Upper lobe of left lung (tissue), 6 donors: ENCODE data around the gene CCNDBP1. TPM values are rescaled to one million over a fixed set of nuclear protein-coding genes. Genes with fewer than 3 reads are reported as not detected.

Experiments
- ATAC-seq, 2 donors: fragments of 200-7000 bp; cut with Tn5 transposase; one replicate each; pipeline ENCODE4 v1.9.1; 2022; ENCODE audit warnings: mild to moderate bottlenecking in 2 of 2, moderate library complexity in 2 of 2; ENCODE audit not compliant: low FRiP score in 2 of 2
- DNase-seq, 2 donors: peaks; one replicate each; pipeline ENCODE4 v3.0.0-alpha.2; 2019 to 2020
- H3K27ac ChIP-seq, 4 donors: fragments of 200-600 bp; sonication (generic); one replicate each; pipeline ENCODE4 v1.5.1; 2016 to 2019
- H3K27me3 ChIP-seq, 4 donors: fragments of 200-600 bp; sonication (generic); one replicate each; pipeline ENCODE4 v1.5.1; 2017 to 2019
- H3K36me3 ChIP-seq, 4 donors: fragments of 200-600 bp; sonication (generic); one replicate each; pipeline ENCODE4 v1.5.1; 2016 to 2019
- H3K4me1 ChIP-seq, 4 donors: fragments of 200-600 bp; sonication (generic); one replicate each; pipeline ENCODE4 v1.5.1; 2018 to 2019
- H3K4me3 ChIP-seq, 4 donors: fragments of 200-600 bp; sonication (generic); one replicate each; pipeline ENCODE4 v1.5.1; 2017 to 2019; ENCODE audit warnings: mild to moderate bottlenecking in 2 of 4, moderate library complexity in 1 of 4
- H3K9me3 ChIP-seq, 4 donors: fragments of 200-600 bp; sonication (generic); one replicate each; pipeline ENCODE4 v1.5.1; 2018 to 2019
- CTCF ChIP-seq, 6 experiments: fragments of 450-650 bp in 4 of 6; fragments of 200-600 bp in 2 of 6; sonication (generic) in 2 of 6; IDR thresholded peaks; one replicate each; pipeline ENCODE4 v1.5.1; 2016 to 2019; ENCODE audit warnings: antibody characterized with exemption in 6 of 6
- EP300 ChIP-seq, 4 donors: sonication (generic); formaldehyde crosslinking; IDR thresholded peaks; one replicate each; pipeline ENCODE4 v1.5.1; 2017; ENCODE audit warnings: antibody characterized with exemption in 4 of 4, control low read depth in 2 of 4
- POLR2A ChIP-seq, 4 donors: fragments of 450-650 bp; IDR thresholded peaks; one replicate each; pipeline ENCODE4 v1.5.1; 2016 to 2017; ENCODE audit warnings: antibody characterized with exemption in 4 of 4, mild to moderate bottlenecking in 2 of 4
- POLR2AphosphoS5 ChIP-seq, 2 donors: sonication (generic); formaldehyde crosslinking; IDR thresholded peaks; one replicate each; pipeline ENCODE4 v1.5.1; 2017; ENCODE audit warnings: antibody characterized with exemption in 2 of 2
- WGBS, 2 donors: methylation state at CpG; one replicate each; pipeline ENCODE4 v1.1.5; 2017 to 2018; 5-methylcytosine and 5-hydroxymethylcytosine counted together
- total RNA-seq, 6 donors: library from RNA; depleted of rRNA in 4 of 6; stranded (reverse); fragments of >200 nt in 4 of 6; gene quantifications; one replicate each; pipeline versions ENCODE4 v1.1.0 to v1.2.1, GENCODE V29; 2016 to 2021
- donor health status: DM: no; HTN: no; CAD: no; lungs with moderate emphysema.
- donor health status: DM: no; HTN: yes; CAD: no; lungs with severe emphysema.

CCNDBP1 gene
- total RNA-seq, 6 donors from 2014 or later, result 56.1 to 117 (median 95.5) TPM

GRCh38 chr15:43239732-43240491 is 54.7 kb downstream of the CCNDBP1 start:
- Histone ChIP-seq H3K4me1 (no peaks in the 10 kb centered on the region), H3K9me3 (no peaks in the 10 kb centered on the region), H3K36me3 (no peaks in the 10 kb centered on the region), H3K27ac (no peak overlapping the region), H3K4me3 (no peak overlapping the region), H3K27me3 (no peaks in the 10 kb centered on the region)
- WGBS, 2 donors, result 55 to 69% methylated on average over 7 of the region's 7 CpGs
- peak in 1 of 2 donors; percentile 55 for ATAC-seq
- TF ChIP-seq POLR2AphosphoS5 (IDR thresholded peaks at IDR 0.05), result no peak
- TF ChIP-seq POLR2A (IDR thresholded peaks at IDR 0.05), result no peak
- TF ChIP-seq EP300 (IDR thresholded peaks at IDR 0.05), result no peak
- no peak for TF ChIP-seq CTCF (IDR thresholded peaks at IDR 0.05)
- DNase-seq, result no peak

- TF ChIP-seq POLR2AphosphoS5 (IDR thresholded peaks at IDR 0.05) (no peak), POLR2A (IDR thresholded peaks at IDR 0.05) (no peak), EP300 (IDR thresholded peaks at IDR 0.05) (no peak), CTCF (IDR thresholded peaks at IDR 0.05) (no peak)
- Histone ChIP-seq H3K4me3 (no peak overlapping the region), H3K36me3 (no peaks in the 10 kb centered on the region), H3K9me3 (no peaks in the 10 kb centered on the region), H3K4me1 (no peaks in the 10 kb centered on the region), H3K27ac (no peak overlapping the region), H3K27me3 (no peaks in the 10 kb centered on the region)
- DNase-seq (no peak), ATAC-seq (peak in 1 of 2 donors; percentile 91)
- WGBS, 2 donors, result 71 to 93% methylated on average over 1 of the region's 1 CpG
Measured at GRCh38 chr15:43241100-43241499, 55.9 kb downstream of the CCNDBP1 start.

GRCh38 chr15:43242616-43243015 is 57.4 kb downstream of the CCNDBP1 start:
- no peak for TF ChIP-seq POLR2AphosphoS5 (IDR thresholded peaks at IDR 0.05)
- no peak for TF ChIP-seq EP300 (IDR thresholded peaks at IDR 0.05)
- no peak for TF ChIP-seq POLR2A (IDR thresholded peaks at IDR 0.05)
- no peak for TF ChIP-seq CTCF (IDR thresholded peaks at IDR 0.05)
- Histone ChIP-seq H3K4me3 (no peak overlapping the region), H3K9me3 (no peaks in the 10 kb centered on the region), H3K27ac (no peak overlapping the region), H3K36me3 (no peaks in the 10 kb centered on the region), H3K27me3 (no peaks in the 10 kb centered on the region), H3K4me1 (no peaks in the 10 kb centered on the region)
- no peak for ATAC-seq
- WGBS, 2 donors, result 75 to 78% methylated on average over 5 of the region's 5 CpGs
- no peak for DNase-seq

- no peak overlapping the region for H3K27ac ChIP-seq
- H3K4me3 ChIP-seq, result no peak overlapping the region
- ATAC-seq (no peak), DNase-seq (no peak)
- 79 to 93% methylated on average over 2 of the region's 2 CpGs for WGBS, 2 donors
- H3K27me3 ChIP-seq, result no peaks in the 10 kb centered on the region
- no peaks in the 10 kb centered on the region for H3K9me3 ChIP-seq
- no peaks in the 10 kb centered on the region for H3K36me3 ChIP-seq
- TF ChIP-seq POLR2AphosphoS5 (IDR thresholded peaks at IDR 0.05) (no peak), EP300 (IDR thresholded peaks at IDR 0.05) (no peak), CTCF (IDR thresholded peaks at IDR 0.05) (no peak), POLR2A (IDR thresholded peaks at IDR 0.05) (no peak)
- H3K4me1 ChIP-seq, result no peaks in the 10 kb centered on the region
Measured at GRCh38 chr15:43243020-43243645, 57.9 kb downstream of the CCNDBP1 start.
